Activated B cell treated with CpG ODN at 0.5 μM for 24 hours (primary cell): Measurements from ENCODE around the gene NAPSA. TPM values are rescaled to one million over a fixed set of nuclear protein-coding genes. Genes with fewer than 3 reads are reported as not detected.

Experiments
- ATAC-seq: fragments of 200-7000 bp; cut with Tn5 transposase; one replicate; pipeline ENCODE4 v1.10.0; 2021; ENCODE audit warnings: low read depth, mild to moderate bottlenecking, moderate library complexity
- CTCF ChIA-PET: fragments of 350-600 bp; sonication (Branson Sonifier 250); formaldehyde crosslinking; loops from one replicate; lab custom pipeline; 2021; ENCODE audit warnings: antibody characterized with exemption; lab: Charles Lee
- POLR2A ChIA-PET: fragments of 350-600 bp; sonication (Branson Sonifier 250); formaldehyde crosslinking; loops from one replicate; lab custom pipeline; 2021; ENCODE audit warnings: antibody characterized with exemption; lab: Charles Lee
- DNase-seq: peaks from one replicate; pipeline ENCODE4 v3.0.0; 2022
- H3K27ac Mint-ChIP-seq: one replicate; pipeline ENCODE4 v1.8.0; 2020; ENCODE audit warnings: mixed read lengths
- H3K27me3 Mint-ChIP-seq: one replicate; pipeline ENCODE4 v1.8.0; 2021; ENCODE audit warnings: mixed read lengths
- H3K36me3 Mint-ChIP-seq: one replicate; pipeline ENCODE4 v1.8.0; 2021; ENCODE audit warnings: low read depth, mixed read lengths
- H3K4me1 Mint-ChIP-seq: one replicate; pipeline ENCODE4 v1.8.0; 2021; ENCODE audit warnings: mixed read lengths
- H3K4me3 Mint-ChIP-seq: one replicate; pipeline ENCODE4 v1.8.0; 2020; ENCODE audit warnings: mild to moderate bottlenecking, mixed read lengths
- H3K9me3 Mint-ChIP-seq: one replicate; pipeline ENCODE4 v1.8.0; 2020; ENCODE audit warnings: mixed read lengths
- CTCF ChIP-seq: fragments of 200-600 bp; IDR thresholded peaks from one replicate; pipeline ENCODE4 v1.8.0; 2022; ENCODE audit warnings: antibody characterized with exemption, mild to moderate bottlenecking
- intact Hi-C: fragments of 100-400 bp; cut with micrococcal nuclease; formaldehyde crosslinking; loops from one replicate; pipeline ENCODE4 v1.15.1; 2024
- total RNA-seq: library from RNA; stranded (reverse); gene quantifications from 2 replicates; pipeline ENCODE4 v1.2.3, GENCODE V29; 2022

NAPSA gene
- total RNA-seq, 1 donor from 2014 or later: 2.4 TPM

GRCh38 chr19:50325310-50326100 lies 39.9 kb downstream of the NAPSA start:
- Mint-ChIP-seq H3K9me3 (peaks cover 3% of the 10 kb centered on the region), H3K27ac (no peak overlapping the region), H3K36me3 (peaks cover 17% of the 10 kb centered on the region), H3K4me1 (peaks cover 44% of the 10 kb centered on the region), H3K4me3 (peak overlapping the region; percentile 67), H3K27me3 (peaks cover 5% of the 10 kb centered on the region)
- intact Hi-C loops: loop anchor here (1.0 to 5.0 kb wide), 4 partner anchors 73 to 873 kb away; partner anchors contain the start of genes ALDH16A1, JOSD2, PIH1D1 and PRMT1
- DNase-seq (peak; percentile 89), ATAC-seq (peak; percentile 9)
- no peak for TF ChIP-seq CTCF
- ChIA-PET CTCF (interaction anchor here (0.7 to 1.1 kb wide), 3 partner anchors 15 to 178 kb away, joined by 3 to 5 read pairs (median 3); no protein-coding TSS in a partner anchor), POLR2A (interaction anchor here (0.5 to 10.6 kb wide), 12 partner anchors 8 to 738 kb away, joined by 3 to 408 read pairs (median 6); no protein-coding TSS in a partner anchor)

GRCh38 chr19:50324331-50324730 lies 41.1 kb downstream of the NAPSA start:
- intact Hi-C loops: no loop called here
- H3K9me3 Mint-ChIP-seq: no peaks in the 10 kb centered on the region
- ATAC-seq: no peak
- peaks cover 5% of the 10 kb centered on the region for H3K27me3 Mint-ChIP-seq
- TF ChIP-seq CTCF: no peak
- H3K36me3 Mint-ChIP-seq: peaks cover 18% of the 10 kb centered on the region
- peaks cover 32% of the 10 kb centered on the region for H3K4me1 Mint-ChIP-seq
- H3K27ac Mint-ChIP-seq: no peak overlapping the region
- DNase-seq: no peak
- H3K4me3 Mint-ChIP-seq: no peak overlapping the region
- ChIA-PET CTCF (no interaction called here), POLR2A (interaction anchor here (1.0 to 10.6 kb wide), 2 partner anchors 9 to 22 kb away, joined by 3 to 408 read pairs; no protein-coding TSS in a partner anchor)

GRCh38 chr19:50323782-50324133 lies 41.7 kb downstream of the NAPSA start:
- Mint-ChIP-seq H3K27me3 (peaks cover 5% of the 10 kb centered on the region), H3K36me3 (peaks cover 21% of the 10 kb centered on the region), H3K27ac (no peak overlapping the region), H3K4me1 (peaks cover 28% of the 10 kb centered on the region), H3K9me3 (no peaks in the 10 kb centered on the region), H3K4me3 (no peak overlapping the region)
- DNase-seq (no peak), ATAC-seq (no peak)
- CTCF ChIA-PET: no interaction called here
- POLR2A ChIA-PET: interaction anchor here (0.8 to 1.0 kb wide), 2 partner anchors 9 to 139 kb away, joined by 3 read pairs; no protein-coding TSS in a partner anchor
- TF ChIP-seq CTCF: no peak
- intact Hi-C loops: no loop called here

- no peak overlapping the region for H3K4me3 Mint-ChIP-seq
- intact Hi-C loops: no loop called here
- DNase-seq (no peak), ATAC-seq (no peak)
- H3K9me3 Mint-ChIP-seq: no peaks in the 10 kb centered on the region
- no peak for TF ChIP-seq CTCF
- peaks cover 5% of the 10 kb centered on the region for H3K27me3 Mint-ChIP-seq
- ChIA-PET POLR2A (interaction anchor here (0.8 kb wide), 1 partner anchor 139 kb away, joined by 3 read pairs; no protein-coding TSS in a partner anchor), CTCF (no interaction called here)
- peaks cover 21% of the 10 kb centered on the region for H3K36me3 Mint-ChIP-seq
- H3K4me1 Mint-ChIP-seq: peaks cover 28% of the 10 kb centered on the region
- H3K27ac Mint-ChIP-seq: no peak overlapping the region
Observed at GRCh38 chr19:50322931-50323781, 42.3 kb downstream of the NAPSA start.
